Measurements from ENCODE around the gene TPCN1.

The TPCN1 gene

GRCh38 chr12:113226696-113227568, 5.7 kb downstream of the TPCN1 start:
- no peak for DNase-seq (ENCODE audit: low read depth)

- DNase-seq (ENCODE audit: low read depth), result no peak
These were observed 6.6 kb downstream of the TPCN1 start for GRCh38 chr12:113227686-113228391.

GRCh38 chr12:113228394-113229028, 7.2 kb downstream of the TPCN1 start:
- DNase-seq (ENCODE audit: low read depth), result no peak

GRCh38 chr12:113230315-113231234, 9.3 kb downstream of the TPCN1 start:
- no peak for DNase-seq (ENCODE audit: low read depth)

- DNase-seq (ENCODE audit: low read depth), result no peak
These were observed 10.2 kb downstream of the TPCN1 start for GRCh38 chr12:113231235-113232088.

- no peak for DNase-seq (ENCODE audit: low read depth)
These were observed 11.0 kb downstream of the TPCN1 start for GRCh38 chr12:113232089-113232839.

GRCh38 chr12:113232840-113233585, 11.7 kb downstream of the TPCN1 start:
- DNase-seq (ENCODE audit: low read depth), result no peak

- no peak for DNase-seq (ENCODE audit: low read depth)
These were observed 12.7 kb downstream of the TPCN1 start for GRCh38 chr12:113233967-113234366.

- no peak for DNase-seq (ENCODE audit: low read depth)
These were observed 13.2 kb downstream of the TPCN1 start for GRCh38 chr12:113234483-113234882.

- no peak for DNase-seq (ENCODE audit: low read depth)
These were observed 14.7 kb downstream of the TPCN1 start for GRCh38 chr12:113235976-113236375.

- no peak for DNase-seq (ENCODE audit: low read depth)
These were observed 15.5 kb downstream of the TPCN1 start for GRCh38 chr12:113236539-113237399.

GRCh38 chr12:113237748-113238147, 16.5 kb downstream of the TPCN1 start:
- DNase-seq (ENCODE audit: low read depth), result no peak

GRCh38 chr12:113238309-113238708, 17.0 kb downstream of the TPCN1 start:
- DNase-seq (ENCODE audit: low read depth), result no peak

GRCh38 chr12:113239288-113239771, 18.1 kb downstream of the TPCN1 start:
- DNase-seq (ENCODE audit: low read depth), result no peak

- no peak for DNase-seq (ENCODE audit: low read depth)
These were observed 18.6 kb downstream of the TPCN1 start for GRCh38 chr12:113239811-113240331.

- DNase-seq (ENCODE audit: low read depth), result no peak
These were observed 19.1 kb downstream of the TPCN1 start for GRCh38 chr12:113240395-113240794.

- DNase-seq (ENCODE audit: low read depth), result peak; percentile 96
These were observed 20.1 kb downstream of the TPCN1 start for GRCh38 chr12:113241191-113242025.

Measured in GM04503 (cell line).